Measurements from ENCODE around the gene SPAG16.

DNA sequence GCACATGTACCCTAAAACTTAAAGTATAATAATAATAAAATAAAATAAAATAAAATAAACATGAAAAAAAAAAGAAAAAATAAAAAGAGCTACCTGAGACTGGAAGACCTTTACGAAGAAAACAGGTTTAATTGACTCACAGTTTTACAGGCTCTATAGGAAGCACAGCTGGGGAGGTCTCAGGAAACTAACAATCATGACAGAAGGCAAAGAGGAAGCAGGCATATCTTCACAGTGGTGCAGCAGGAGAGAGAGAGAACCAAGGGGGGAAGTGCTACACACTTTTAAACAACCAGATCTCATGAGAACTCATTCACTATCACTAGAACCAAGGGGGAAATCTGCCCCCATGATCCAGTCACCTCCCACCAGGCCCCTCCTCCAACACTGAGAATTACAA lies 747.3 kb downstream of the SPAG16 start:
- no peak for TF ChIP-seq HDAC2 (CRISPR knock-in tag; IDR thresholded peaks at IDR 0.05)
- TF ChIP-seq KDM2A (CRISPR knock-in tag; IDR thresholded peaks at IDR 0.05; ENCODE audit: borderline replicate concordance, low read depth): no peak
- TF ChIP-seq ZNF343 (CRISPR knock-in tag; IDR thresholded peaks at IDR 0.05): no peak
- no peak for TF ChIP-seq RORA (CRISPR knock-in tag; IDR thresholded peaks at IDR 0.05)
- TF ChIP-seq ZSCAN29 (CRISPR knock-in tag; conservative IDR thresholded peaks at IDR 0.05): no peak
- no peak for TF ChIP-seq YY1 (IDR thresholded peaks at IDR 0.05; ENCODE audit: insufficient read depth, insufficient replicate concordance, low read depth, low read length)
- TF ChIP-seq, protein P1, sequence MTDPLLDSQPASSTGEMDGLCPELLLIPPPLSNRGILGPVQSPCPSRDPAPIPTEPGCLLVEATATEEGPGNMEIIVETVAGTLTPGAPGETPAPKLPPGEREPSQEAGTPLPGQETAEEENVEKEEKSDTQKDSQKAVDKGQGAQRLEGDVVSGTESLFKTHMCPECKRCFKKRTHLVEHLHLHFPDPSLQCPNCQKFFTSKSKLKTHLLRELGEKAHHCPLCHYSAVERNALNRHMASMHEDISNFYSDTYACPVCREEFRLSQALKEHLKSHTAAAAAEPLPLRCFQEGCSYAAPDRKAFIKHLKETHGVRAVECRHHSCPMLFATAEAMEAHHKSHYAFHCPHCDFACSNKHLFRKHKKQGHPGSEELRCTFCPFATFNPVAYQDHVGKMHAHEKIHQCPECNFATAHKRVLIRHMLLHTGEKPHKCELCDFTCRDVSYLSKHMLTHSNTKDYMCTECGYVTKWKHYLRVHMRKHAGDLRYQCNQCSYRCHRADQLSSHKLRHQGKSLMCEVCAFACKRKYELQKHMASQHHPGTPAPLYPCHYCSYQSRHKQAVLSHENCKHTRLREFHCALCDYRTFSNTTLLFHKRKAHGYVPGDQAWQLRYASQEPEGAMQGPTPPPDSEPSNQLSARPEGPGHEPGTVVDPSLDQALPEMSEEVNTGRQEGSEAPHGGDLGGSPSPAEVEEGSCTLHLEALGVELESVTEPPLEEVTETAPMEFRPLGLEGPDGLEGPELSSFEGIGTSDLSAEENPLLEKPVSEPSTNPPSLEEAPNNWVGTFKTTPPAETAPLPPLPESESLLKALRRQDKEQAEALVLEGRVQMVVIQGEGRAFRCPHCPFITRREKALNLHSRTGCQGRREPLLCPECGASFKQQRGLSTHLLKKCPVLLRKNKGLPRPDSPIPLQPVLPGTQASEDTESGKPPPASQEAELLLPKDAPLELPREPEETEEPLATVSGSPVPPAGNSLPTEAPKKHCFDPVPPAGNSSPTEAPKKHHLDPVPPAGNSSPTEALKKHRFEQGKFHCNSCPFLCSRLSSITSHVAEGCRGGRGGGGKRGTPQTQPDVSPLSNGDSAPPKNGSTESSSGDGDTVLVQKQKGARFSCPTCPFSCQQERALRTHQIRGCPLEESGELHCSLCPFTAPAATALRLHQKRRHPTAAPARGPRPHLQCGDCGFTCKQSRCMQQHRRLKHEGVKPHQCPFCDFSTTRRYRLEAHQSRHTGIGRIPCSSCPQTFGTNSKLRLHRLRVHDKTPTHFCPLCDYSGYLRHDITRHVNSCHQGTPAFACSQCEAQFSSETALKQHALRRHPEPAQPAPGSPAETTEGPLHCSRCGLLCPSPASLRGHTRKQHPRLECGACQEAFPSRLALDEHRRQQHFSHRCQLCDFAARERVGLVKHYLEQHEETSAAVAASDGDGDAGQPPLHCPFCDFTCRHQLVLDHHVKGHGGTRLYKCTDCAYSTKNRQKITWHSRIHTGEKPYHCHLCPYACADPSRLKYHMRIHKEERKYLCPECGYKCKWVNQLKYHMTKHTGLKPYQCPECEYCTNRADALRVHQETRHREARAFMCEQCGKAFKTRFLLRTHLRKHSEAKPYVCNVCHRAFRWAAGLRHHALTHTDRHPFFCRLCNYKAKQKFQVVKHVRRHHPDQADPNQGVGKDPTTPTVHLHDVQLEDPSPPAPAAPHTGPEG (CRISPR knock-in tag; IDR thresholded peaks at IDR 0.05): no peak
- no peak for TF ChIP-seq RAD21 (CRISPR knock-in tag; IDR thresholded peaks at IDR 0.05)
- TF ChIP-seq ZNF367 (CRISPR knock-in tag; IDR thresholded peaks at IDR 0.05; ENCODE audit: borderline replicate concordance): no peak
- no peak for TF ChIP-seq ZNF841 (CRISPR knock-in tag; IDR thresholded peaks at IDR 0.05; ENCODE audit: borderline replicate concordance)
- TF ChIP-seq MTF1 (CRISPR knock-in tag; IDR thresholded peaks at IDR 0.05): no peak
